ENCODE results near the gene DDI1.

Gene DDI1
- total RNA-seq, result 0 to 0.77 (median 0) reads per million in 17 experiments

DNA sequence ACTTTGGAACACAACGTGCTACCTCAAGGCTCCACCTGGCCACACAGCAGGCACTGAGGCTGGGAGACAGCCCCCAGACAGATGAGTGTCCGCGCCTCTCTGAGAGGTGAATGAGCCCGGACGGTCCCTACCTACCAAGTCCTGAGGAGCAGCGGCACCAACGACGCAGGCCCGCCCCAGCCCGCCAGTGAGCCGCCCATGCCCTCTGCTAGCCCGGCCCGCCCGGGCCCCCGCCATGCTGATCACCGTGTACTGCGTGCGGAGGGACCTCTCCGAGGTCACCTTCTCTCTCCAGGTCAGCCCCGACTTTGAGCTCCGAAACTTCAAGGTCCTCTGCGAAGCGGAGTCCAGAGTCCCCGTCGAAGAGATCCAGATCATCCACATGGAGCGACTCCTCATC is at the start of gene DDI1:
TSS of gene DDI1 (plus strand) at position 53 of the 400 bp plus-strand sequence. CDS start at position 236, 183 bp downstream.
- no peak for DNase-seq

DNA sequence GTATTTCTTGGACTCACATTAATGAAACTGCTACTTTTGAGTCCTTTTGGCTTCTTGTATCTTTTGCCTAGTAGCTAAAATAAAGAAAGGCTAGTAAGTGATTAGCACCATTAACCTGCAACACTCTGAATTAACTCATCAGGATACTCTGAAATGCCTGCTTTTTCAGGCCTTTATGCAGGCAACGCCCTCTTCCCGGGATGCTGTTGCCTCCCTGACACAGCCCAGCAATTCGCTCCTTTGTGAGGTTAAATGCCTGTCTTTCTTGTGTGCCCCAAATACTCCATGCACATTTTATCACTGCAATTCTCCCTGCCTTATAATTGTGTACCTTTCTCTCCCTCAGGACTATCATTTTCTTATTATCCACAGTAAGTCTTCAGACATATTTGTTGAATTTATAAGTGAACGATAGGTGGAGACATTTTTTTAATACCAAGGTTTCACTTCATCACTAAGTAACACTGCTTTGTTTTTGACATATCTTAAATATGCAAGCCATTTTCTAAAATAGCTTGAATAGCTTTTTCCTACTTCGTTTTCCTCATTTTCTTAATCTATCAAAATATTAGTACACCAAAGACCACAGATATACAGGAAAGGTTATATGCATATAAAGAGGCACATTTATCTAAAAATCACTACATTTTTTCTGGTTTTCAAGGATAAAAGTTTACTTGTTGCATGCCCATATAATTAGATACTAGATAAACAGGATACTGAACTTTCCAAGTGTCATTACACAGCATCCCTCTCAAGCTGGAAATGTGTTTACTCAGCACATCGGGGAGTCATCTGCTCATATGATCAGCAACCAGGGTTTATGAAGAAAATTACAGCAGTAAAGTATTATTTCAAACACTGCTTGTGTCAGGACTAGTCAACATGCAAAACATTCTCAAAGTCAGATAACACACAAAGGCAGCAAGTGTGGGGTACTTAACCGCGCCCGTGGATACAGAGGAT is 48.5 kb upstream of the DDI1 start:
- DNase-seq, result no peak

DNA sequence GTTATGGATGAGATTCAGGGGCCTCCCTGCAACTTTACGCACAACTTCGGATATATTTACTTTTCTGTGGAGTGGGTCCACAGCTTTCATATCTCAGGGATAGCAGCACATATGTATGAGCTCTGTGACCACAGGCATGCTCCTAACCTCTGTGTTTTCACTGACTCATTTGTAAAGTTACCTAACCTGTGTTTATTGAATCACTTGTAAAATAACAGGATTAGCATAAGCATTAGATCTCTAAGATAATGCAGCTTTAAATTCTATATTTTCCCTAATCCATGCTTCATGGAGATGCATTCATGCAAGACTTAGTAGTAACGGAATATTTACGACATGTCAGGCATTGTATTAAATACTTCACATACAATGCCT is 47.9 kb upstream of the DDI1 start:
- no peak for DNase-seq

DNA sequence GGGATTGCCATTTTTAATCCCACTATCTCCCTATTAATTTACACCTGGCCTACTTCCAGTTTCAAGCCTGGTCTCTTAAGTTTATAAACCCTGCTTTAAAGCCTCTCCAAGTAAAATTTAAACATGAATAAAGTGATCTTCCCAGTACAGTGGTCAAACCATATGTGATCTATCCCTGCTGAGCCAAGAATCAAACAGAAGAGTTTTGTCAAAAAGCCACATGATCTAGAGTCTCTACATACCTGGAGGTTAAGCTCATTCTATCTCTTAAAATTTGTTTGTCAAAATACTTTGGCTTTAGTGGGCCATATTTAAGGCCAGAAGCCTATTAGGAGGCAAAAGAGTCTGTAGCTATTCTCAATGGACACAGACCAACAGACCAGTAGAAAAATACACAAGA is 42.9 kb upstream of the DDI1 start:
- no peak for DNase-seq

- no peak for DNase-seq
These were observed 42.3 kb upstream of the DDI1 start for GRCh38 chr11:103994094-103994493.

DNA sequence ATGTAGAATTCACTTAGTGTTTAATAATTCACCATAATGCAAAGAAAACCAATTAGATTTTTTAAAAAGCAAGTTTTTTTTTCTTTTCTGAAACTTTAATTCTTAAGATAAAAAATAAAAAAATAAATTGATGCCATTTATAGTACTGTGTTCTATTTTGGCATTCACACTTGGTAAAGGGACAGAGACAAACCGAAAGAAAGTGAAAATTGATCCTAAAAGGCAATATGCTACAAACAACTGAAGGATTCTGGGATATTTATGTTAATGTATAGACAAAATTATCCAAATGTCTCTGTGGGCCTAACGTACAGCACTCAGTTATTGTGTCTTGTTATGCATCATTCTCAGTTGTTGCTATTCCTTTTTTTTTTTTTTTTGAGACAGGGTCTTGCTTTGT is 41.9 kb upstream of the DDI1 start:
- DNase-seq, result no peak

GRCh38 chr11:103995896-103996295 is 40.5 kb upstream of the DDI1 start:
- no peak for DNase-seq

- DNase-seq, result no peak
These were observed 39.4 kb upstream of the DDI1 start for GRCh38 chr11:103997082-103997481.

- no peak for DNase-seq
These were observed 37.5 kb upstream of the DDI1 start for GRCh38 chr11:103998826-103999508.

DNA sequence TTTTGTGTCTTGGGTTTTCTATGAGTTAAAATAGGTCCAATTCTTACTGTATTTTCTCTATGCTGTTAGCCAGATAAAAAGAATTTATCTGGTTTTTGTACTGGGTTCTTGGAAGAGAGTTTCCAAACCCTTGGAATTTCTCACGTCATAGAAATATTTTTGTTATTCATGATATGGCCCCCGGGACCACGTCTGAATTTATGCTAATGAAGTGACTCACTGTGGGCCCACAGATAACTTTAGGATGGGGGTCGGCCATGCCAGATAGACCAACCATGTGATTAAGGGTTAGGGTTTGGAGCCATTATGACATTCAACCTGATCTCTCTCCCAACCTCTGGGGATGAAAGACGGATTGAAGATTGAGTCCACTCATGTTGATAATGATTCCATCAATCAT is 35.6 kb upstream of the DDI1 start:
- DNase-seq, result no peak

DNA sequence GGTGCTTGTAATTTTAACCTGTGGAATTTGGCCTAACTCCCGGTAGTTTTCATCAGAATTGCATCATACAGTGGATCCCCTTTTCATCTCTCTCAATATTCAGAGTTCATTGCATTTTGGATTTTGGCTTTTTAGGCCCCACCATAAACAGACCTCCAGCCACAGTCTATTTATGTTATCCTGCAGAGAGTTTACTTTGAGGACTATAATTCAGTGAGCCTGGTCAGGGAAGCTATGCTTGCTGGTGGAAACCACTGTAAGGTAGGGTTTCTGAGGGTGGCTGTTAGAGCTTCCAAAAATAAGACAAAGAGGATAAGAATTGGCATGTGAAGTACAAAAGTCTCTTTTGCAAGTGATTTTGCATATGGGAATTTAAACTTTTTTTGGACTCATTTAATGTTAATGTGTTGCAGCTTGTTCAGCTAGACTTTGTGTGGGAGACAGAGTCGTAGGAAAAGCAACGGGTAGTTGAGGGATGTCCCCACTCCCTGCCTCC is 34.8 kb upstream of the DDI1 start:
- no peak for DNase-seq

DNA sequence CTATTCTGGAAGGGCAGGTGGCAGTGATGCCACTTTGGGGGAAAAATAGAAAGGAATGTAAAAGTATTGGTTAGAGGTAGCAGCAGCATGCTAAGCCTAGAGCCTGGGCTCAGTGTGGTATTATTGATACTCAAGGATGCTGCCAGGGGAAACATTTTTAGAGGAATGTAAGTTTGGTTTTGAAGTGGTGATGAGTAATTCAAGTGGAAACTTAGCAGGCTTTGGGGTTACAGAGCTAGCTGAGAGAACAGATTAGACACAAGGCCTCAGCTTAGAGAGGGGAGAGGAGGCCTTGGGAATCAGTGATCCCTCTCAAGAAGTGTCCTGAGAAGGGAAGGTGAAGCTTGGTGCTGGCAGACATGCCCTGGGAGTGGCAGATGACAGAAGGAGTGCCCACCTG is 32.9 kb upstream of the DDI1 start:
- no peak for DNase-seq

DNA sequence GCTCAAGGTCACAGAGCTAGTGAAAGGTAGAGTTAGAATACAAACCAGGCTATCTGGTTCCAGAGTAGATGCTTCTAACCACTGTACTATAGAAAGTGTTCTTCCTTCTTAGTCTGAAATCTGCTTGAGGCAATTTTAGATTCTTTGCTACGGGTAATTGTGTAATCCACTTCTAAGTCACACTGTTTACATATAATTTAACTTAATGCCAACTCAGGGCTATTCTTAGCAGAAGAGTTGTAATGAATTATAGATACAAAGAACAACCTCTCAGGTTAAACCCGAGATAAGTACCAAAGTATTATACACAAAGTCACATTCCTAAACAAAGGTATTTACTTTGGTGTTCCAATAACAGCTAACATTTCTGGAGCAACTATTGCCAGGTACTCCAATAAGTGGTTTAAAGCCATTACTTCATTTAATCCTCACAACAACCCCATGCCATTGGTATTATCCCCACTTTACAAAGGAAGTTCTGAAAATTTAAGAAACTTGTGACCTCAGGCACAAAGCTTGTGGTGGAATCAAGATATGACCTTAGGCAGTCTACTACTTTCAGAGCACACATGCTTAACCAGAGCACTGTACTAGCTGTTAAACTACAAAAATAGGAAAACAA is 31.1 kb upstream of the DDI1 start:
- no peak for DNase-seq

- no peak for DNase-seq
These were observed 26.7 kb upstream of the DDI1 start for GRCh38 chr11:104009744-104010143.

GRCh38 chr11:104011044-104011443 is 25.4 kb upstream of the DDI1 start:
- DNase-seq, result no peak

DNA sequence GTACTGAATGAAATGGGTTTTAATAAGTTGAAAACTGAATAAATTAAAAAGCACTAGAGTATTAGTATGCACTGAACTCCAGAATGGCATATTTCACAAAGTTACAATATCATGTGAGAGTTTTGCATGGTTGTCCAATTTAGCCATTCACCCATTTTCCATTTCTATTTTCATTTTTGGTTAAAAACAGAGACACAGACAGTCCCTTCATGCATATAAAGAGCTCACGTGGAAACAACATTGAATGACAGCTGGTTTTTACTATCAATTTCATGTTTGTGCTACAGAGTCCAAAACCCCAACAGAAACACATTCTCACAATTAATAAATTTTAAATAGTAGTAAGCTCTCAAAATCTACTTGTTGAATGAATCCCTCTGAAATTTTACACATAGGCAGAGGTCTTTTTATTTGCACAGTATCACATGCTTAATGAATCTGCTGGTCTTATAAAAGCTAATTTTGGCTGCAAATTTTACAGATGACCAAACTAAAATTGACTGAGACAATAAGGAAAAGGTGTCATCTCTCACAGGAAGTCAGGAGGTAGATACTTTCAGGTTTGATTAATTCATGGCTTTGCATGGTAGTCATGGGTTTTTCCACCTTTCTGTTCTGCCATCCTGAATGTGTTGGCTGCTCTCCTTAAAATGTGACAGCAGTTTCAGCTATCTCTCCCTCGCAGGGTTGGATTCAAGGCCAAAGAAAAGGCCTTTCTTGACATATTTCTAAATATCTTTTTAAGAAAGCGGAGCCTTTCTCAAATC is 20.6 kb upstream of the DDI1 start:
- DNase-seq, result no peak

- no peak for DNase-seq
These were observed 11.9 kb upstream of the DDI1 start for GRCh38 chr11:104024572-104024971.

GRCh38 chr11:104028476-104029263 is 7.8 kb upstream of the DDI1 start:
- no peak for DNase-seq

GRCh38 chr11:104033134-104033533 is 3.3 kb upstream of the DDI1 start:
- DNase-seq, result no peak

DNA sequence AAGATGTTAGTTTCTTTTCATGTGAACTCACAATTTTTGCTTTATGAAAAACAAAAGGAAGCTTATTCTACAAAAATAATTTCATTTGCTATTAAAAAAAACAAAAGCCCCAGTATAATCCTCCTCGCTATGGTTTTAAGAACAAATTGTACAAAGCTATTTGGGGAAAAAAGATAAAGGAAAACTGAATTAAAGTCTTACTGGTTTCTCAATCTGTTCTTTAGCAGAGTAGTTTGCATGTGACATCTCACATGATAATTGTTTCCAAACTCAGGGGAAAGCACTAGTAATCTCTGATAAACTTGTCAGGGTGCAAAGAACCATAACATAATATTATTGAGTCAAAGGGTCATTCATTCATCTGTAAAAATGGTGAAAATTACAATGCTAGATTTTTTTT is 2.9 kb upstream of the DDI1 start:
- peak in 1 of 4 experiments; percentile 4 for DNase-seq

DNA sequence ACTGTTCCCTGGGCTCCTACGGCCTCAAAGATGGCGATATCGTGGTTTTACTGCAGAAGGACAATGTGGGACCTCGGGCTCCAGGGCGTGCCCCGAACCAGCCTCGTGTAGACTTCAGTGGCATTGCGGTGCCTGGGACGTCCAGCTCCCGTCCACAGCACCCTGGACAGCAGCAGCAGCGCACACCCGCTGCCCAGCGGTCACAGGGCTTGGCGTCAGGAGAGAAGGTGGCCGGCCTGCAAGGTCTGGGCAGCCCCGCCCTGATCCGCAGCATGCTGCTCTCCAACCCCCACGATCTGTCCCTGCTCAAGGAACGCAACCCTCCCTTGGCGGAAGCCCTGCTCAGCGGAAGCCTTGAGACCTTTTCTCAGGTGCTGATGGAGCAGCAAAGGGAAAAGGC is 555 bp downstream of the DDI1 start:
- no peak for DNase-seq

DNA sequence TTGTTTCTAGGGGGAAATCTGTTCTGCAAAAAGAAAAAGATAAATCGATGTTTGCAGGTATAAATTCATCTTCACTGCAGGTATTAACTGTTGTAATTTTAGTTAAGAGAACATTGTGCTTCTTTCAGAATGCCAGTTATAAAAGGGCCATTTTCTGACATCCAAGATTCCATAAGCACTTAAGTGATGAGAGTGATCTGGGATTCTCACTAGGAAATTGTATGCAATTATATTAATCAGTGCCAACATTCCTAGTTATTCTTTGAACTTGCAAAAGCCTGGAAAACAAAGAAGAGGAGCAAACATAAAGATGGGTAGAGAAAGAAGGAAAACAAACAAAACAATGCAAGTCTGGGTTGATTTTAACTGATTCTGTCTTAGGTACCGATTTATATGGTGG is 5.4 kb downstream of the DDI1 start:
- no peak for DNase-seq
